ENCODE results near the gene TAS2R41. TPM values are rescaled to one million over a fixed set of nuclear protein-coding genes. Genes with fewer than 3 reads are reported as not detected.

The TAS2R41 gene
- polyA plus RNA-seq, 2 of the 4 experiments (the other 2 are of a cell fraction) = not detected

DNA sequence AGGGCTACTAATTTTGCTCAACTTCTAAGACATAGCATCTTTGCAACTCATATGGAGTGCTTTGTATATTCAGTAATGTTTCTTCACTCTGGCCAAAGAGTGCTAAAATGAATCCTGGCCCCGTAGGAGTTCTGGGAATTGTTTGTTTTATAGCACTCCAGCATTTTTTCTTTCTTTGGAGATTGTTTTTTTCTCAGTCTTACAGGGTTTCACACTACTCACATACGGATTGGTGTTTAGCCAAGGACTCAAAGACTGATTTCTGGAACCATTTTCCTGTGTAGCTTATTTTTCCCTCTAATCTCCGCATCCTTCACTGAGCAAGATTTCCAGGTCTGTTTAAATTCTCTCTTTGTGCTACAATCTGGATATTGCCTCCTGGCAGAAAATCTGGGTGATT is 6.4 kb downstream of the TAS2R41 start:
- ChIA-PET CTCF (no interaction called here), POLR2A (no interaction called here)
- FAIRE-seq = no peak
- Histone ChIP-seq H3K9me3 (no peaks in the 10 kb centered on the region), H3K4me3 (no peak overlapping the region), H3K4me2 (no peak overlapping the region), H3K27ac (no peak overlapping the region), H3K4me1 (no peaks in the 10 kb centered on the region)
- DNase-seq (ENCODE audit: low read depth in 1 of 2, low spot score in 1 of 2) = no peak
- ATAC-seq = no peak
- WGBS (ENCODE audit: missing lambda C conversion rate) = 59% methylated on average over 3 of the region's 3 CpGs
- no peak for TF ChIP-seq RAD21 (conservative IDR thresholded peaks at IDR 0.05 in 1 of 2, IDR thresholded peaks at IDR 0.05 in 1 of 2)
- no peak for TF ChIP-seq BHLHE40 (IDR thresholded peaks at IDR 0.05; ENCODE audit: low read depth, low read length)
- no peak for TF ChIP-seq EHF (CRISPR knock-in tag; IDR thresholded peaks at IDR 0.05)
- TF ChIP-seq ZFP36 (IDR thresholded peaks at IDR 0.05; ENCODE audit: borderline replicate concordance, partially characterized antibody) = no peak
- TF ChIP-seq, protein P1, sequence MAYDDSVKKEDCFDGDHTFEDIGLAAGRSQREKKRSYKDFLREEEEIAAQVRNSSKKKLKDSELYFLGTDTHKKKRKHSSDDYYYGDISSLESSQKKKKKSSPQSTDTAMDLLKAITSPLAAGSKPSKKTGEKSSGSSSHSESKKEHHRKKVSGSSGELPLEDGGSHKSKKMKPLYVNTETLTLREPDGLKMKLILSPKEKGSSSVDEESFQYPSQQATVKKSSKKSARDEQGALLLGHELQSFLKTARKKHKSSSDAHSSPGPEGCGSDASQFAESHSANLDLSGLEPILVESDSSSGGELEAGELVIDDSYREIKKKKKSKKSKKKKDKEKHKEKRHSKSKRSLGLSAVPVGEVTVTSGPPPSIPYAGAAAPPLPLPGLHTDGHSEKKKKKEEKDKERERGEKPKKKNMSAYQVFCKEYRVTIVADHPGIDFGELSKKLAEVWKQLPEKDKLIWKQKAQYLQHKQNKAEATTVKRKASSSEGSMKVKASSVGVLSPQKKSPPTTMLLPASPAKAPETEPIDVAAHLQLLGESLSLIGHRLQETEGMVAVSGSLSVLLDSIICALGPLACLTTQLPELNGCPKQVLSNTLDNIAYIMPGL (CRISPR knock-in tag; IDR thresholded peaks at IDR 0.05; ENCODE audit: borderline replicate concordance) = no peak
- TF ChIP-seq MAFK (IDR thresholded peaks at IDR 0.05; ENCODE audit: partially characterized antibody) = no peak
- no peak for TF ChIP-seq E2F6 (IDR thresholded peaks at IDR 0.05; ENCODE audit: borderline replicate concordance, low read depth)
- no peak for TF ChIP-seq FOXS1 (CRISPR knock-in tag; IDR thresholded peaks at IDR 0.05)
- no peak for TF ChIP-seq FOSL2 (IDR thresholded peaks at IDR 0.05)
- no peak for TF ChIP-seq FOSL2 (CRISPR knock-in tag; IDR thresholded peaks at IDR 0.05)
- no peak for TF ChIP-seq HDAC2 (IDR thresholded peaks at IDR 0.05)
- TF ChIP-seq MYC (IDR thresholded peaks at IDR 0.05; ENCODE audit: borderline replicate concordance, low read length) = no peak

DNA sequence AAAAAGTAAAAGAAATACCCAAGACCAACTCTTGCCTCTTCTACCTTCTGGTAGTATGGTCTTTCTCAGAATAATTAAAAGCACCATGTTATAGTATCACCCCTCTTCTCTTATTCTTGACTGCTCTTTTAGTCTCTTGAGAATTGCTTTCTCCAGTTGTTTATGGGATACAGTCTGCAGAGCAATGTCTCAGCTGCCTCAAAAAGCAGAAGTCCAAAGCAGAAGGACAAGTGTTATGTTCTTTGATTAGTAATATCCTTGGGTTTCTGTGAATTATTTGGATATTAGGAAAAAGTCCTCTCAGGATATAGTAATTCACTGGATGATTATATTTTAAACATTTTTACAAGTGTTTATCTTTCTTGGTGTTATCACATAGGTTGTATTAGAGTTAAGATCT is 7.4 kb downstream of the TAS2R41 start:
- no peaks in the 10 kb centered on the region for H3K9me3 ChIP-seq
- POLR2A ChIA-PET = no interaction called here
- FAIRE-seq (no peak), DNase-seq (ENCODE audit: low read depth in 1 of 2, low spot score in 1 of 2) (no peak), ATAC-seq (no peak)
- H3K4me1 ChIP-seq = no peaks in the 10 kb centered on the region
- H3K4me2 ChIP-seq = no peak overlapping the region
- CTCF ChIA-PET = interaction anchor here (0.7 to 1.1 kb wide), 2 partner anchors 135 to 244 kb away, joined by 3 read pairs; no protein-coding TSS in a partner anchor
- no peak overlapping the region for H3K4me3 ChIP-seq
- TF ChIP-seq HEYL (CRISPR knock-in tag; IDR thresholded peaks at IDR 0.05) = no peak
- TF ChIP-seq, protein P2, sequence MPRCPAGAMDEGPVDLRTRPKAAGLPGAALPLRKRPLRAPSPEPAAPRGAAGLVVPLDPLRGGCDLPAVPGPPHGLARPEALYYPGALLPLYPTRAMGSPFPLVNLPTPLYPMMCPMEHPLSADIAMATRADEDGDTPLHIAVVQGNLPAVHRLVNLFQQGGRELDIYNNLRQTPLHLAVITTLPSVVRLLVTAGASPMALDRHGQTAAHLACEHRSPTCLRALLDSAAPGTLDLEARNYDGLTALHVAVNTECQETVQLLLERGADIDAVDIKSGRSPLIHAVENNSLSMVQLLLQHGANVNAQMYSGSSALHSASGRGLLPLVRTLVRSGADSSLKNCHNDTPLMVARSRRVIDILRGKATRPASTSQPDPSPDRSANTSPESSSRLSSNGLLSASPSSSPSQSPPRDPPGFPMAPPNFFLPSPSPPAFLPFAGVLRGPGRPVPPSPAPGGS (IDR thresholded peaks at IDR 0.05) = no peak
- TF ChIP-seq, protein P3, sequence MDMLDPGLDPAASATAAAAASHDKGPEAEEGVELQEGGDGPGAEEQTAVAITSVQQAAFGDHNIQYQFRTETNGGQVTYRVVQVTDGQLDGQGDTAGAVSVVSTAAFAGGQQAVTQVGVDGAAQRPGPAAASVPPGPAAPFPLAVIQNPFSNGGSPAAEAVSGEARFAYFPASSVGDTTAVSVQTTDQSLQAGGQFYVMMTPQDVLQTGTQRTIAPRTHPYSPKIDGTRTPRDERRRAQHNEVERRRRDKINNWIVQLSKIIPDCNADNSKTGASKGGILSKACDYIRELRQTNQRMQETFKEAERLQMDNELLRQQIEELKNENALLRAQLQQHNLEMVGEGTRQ (IDR thresholded peaks at IDR 0.05) = no peak
- no peak for TF ChIP-seq CHD2 (IDR thresholded peaks at IDR 0.05; ENCODE audit: low read length, partially characterized antibody)
- TF ChIP-seq EHF (CRISPR knock-in tag; IDR thresholded peaks at IDR 0.05) = no peak
- TF ChIP-seq FOSB (CRISPR knock-in tag; IDR thresholded peaks at IDR 0.05) = no peak
- TF ChIP-seq CHD4 (IDR thresholded peaks at IDR 0.05; ENCODE audit: borderline replicate concordance) = no peak
- TF ChIP-seq CEBPB (IDR thresholded peaks at IDR 0.05) = no peak
- no peak for TF ChIP-seq HES2 (IDR thresholded peaks at IDR 0.05)
- H3K27ac ChIP-seq = no peak overlapping the region

DNA sequence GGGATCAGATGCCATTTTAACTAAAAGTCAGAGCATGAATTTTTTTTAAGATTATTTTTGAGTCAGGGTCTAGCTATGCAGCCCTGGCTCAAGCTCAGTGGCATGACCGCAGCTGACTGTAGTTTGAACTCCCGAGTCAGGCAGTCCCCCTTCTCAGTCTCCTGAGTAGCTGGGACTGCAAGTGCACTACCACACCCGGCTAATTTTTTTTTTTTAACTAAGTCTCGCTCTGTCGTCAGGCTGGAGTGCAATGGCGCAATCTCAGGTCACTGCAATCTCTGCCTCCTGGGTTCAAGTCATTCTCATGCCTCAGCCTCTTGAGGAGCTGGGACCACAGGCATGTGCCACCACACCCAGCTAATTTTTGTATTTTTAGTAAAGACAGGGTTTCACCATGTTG is 7.8 kb downstream of the TAS2R41 start:
- Histone ChIP-seq H3K4me3 (no peak overlapping the region), H3K4me2 (no peak overlapping the region), H3K27ac (no peak overlapping the region), H3K9me3 (no peaks in the 10 kb centered on the region), H3K4me1 (no peaks in the 10 kb centered on the region)
- ChIA-PET CTCF (interaction anchor here (0.7 to 1.3 kb wide), 3 partner anchors 11 to 245 kb away, joined by 3 read pairs; no protein-coding TSS in a partner anchor), POLR2A (no interaction called here)
- ATAC-seq (no peak), FAIRE-seq (no peak), DNase-seq (ENCODE audit: low read depth in 1 of 2, low spot score in 1 of 2) (no peak)
- 59% methylated on average over 6 of the region's 6 CpGs for WGBS (ENCODE audit: missing lambda C conversion rate)
- TF ChIP-seq HDAC2 (IDR thresholded peaks at IDR 0.05) (no peak), BHLHE40 (IDR thresholded peaks at IDR 0.05; ENCODE audit: low read depth, low read length) (no peak), POLR2A (IDR thresholded peaks at IDR 0.05; ENCODE audit: low read length) (no peak), HEYL (CRISPR knock-in tag; IDR thresholded peaks at IDR 0.05) (no peak), PBX3 (IDR thresholded peaks at IDR 0.05) (no peak), CBX8 (IDR thresholded peaks at IDR 0.05) (no peak), CBX2 (IDR thresholded peaks at IDR 0.05; ENCODE audit: borderline replicate concordance, low read depth) (no peak), KDM1A (IDR thresholded peaks at IDR 0.05; ENCODE audit: low read depth) (no peak), ESRRA (IDR thresholded peaks at IDR 0.05; ENCODE audit: borderline replicate concordance, low read length) (no peak), HES2 (IDR thresholded peaks at IDR 0.05) (no peak), FOSL2 (IDR thresholded peaks at IDR 0.05) (no peak), FOSL2 (CRISPR knock-in tag; IDR thresholded peaks at IDR 0.05) (no peak), RCOR1 (IDR thresholded peaks at IDR 0.05; ENCODE audit: low read depth, low read length) (no peak)
- TF ChIP-seq, protein P2 (IDR thresholded peaks at IDR 0.05) = no peak
